Thyroid gland (tissue), 4 donors: ENCODE data around the gene ANO7. TPM values are rescaled to one million over a fixed set of nuclear protein-coding genes. Genes with fewer than 3 reads are reported as not detected.

Experiments
- DNase-seq, 2 donors: peaks; one replicate each; pipeline ENCODE4 v3.0.0-alpha.2; 2019
- H3K27ac ChIP-seq, 3 donors: fragments of 200-600 bp; sonication (generic); 1 replicate in 2 of 3; 2 replicates in 1 of 3; pipeline ENCODE4 v1.5.1; 2016 to 2019; ENCODE audit warnings: mild to moderate bottlenecking in 1 of 3, moderate library complexity in 1 of 3
- H3K27me3 ChIP-seq: fragments of 200-600 bp; sonication (generic); one replicate; pipeline ENCODE4 v1.5.1; 2019
- H3K36me3 ChIP-seq, 2 donors: fragments of 200-600 bp; sonication (generic); one replicate each; pipeline ENCODE4 v1.5.1; 2016 to 2019
- H3K4me1 ChIP-seq, 2 donors: fragments of 200-600 bp; sonication (generic); one replicate each; pipeline ENCODE4 v1.5.1; 2017 to 2019
- H3K4me3 ChIP-seq, 3 donors: fragments of 200-600 bp; sonication (generic); replicated peaks in 1 of 3; 1 replicate in 2 of 3; 2 replicates in 1 of 3; pipeline ENCODE4 v1.5.1; 2016; ENCODE audit warnings: mild to moderate bottlenecking in 1 of 3
- H3K9me3 ChIP-seq: fragments of 200-600 bp; sonication (generic); one replicate; pipeline ENCODE4 v1.5.1; 2017
- POLR2A ChIP-seq, 2 donors: fragments of 450-650 bp; IDR thresholded peaks; one replicate each; pipeline ENCODE4 v1.6.1; 2017; ENCODE audit warnings: antibody characterized with exemption in 2 of 2, mild to moderate bottlenecking in 2 of 2, moderate library complexity in 1 of 2
- WGBS, 2 donors: methylation state at CpG; one replicate each; pipeline ENCODE4 v1.1.5; 2017; 5-methylcytosine and 5-hydroxymethylcytosine counted together
- intact Hi-C: fragments of 100-400 bp; cut with DNase I; formaldehyde crosslinking; loops from one replicate; pipeline ENCODE4 v1.15.1; 2023
- total RNA-seq, 4 donors: library from RNA; depleted of rRNA; stranded (reverse); fragments of >200 nt; gene quantifications; one replicate each; pipeline ENCODE4 v1.2.3, GENCODE V29; 2016
- TF ChIP-seq, protein P1 (sequence below), 6 experiments: fragments of 200-600 bp in 3 of 6; fragments of 450-650 bp in 3 of 6; sonication (generic) in 3 of 6; IDR thresholded peaks; one replicate each; pipeline ENCODE4 v1.5.1; 2016 to 2019; ENCODE audit warnings: antibody characterized with exemption in 6 of 6, mild to moderate bottlenecking in 2 of 6, inconsistent platforms in 1 of 6, moderate library complexity in 1 of 6

ANO7 gene
- total RNA-seq, 4 donors from 2014 or later = 0.94 to 1.8 (median 0.98) TPM; not detected in 1

DNA sequence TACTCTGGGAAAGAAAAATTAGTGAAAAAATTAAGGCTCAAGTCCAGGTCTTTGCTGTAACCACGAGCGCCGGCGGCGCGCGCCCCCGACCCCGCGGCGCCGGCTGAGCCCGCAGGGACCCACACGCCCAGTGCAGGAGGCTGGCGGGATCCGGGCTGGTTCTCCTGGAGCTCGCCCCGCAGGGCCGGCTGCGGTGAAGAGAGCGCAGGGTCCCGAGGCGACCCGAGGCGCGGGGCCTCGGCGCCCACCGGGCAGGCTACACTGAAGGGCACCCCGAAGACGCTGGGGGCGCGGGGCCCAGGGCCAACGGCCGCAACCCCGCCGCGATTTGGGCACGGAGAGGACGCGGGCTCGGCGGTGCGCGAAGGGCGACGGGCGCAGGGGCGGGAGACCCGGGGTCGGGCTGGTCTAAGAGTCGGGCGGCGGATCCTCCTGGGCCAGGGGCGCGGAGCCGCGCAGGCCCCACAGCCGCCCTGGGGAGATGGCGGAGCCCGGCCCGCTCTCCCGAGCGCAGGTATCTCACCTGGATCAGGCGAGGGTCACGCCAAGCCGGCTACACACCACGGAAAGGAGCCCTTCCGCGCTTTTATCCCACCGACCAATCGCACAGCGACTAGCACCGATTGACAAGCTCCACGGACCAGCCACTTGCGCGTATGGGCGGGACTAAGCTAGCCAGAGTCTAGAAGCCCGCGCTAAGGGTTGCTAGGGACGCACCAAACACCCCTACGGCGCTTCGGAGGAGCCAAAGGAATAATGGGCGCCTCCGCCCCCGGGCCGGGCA, 39.4 kb upstream of the ANO7 start, which contains the start of gene PASK:
Gene PASK, minus strand, starts transcription at position 582 of the 784 bp plus-strand sequence. CDS start 6,440 bp downstream, outside the sequence.
- Histone ChIP-seq H3K4me3 (peak within 1 kb of the TSS; percentile 6 to 94 (median 83)), H3K4me1 (peaks cover 8 to 13% of the 10 kb centered on the region in 2 donors), H3K9me3 (no peaks in the 10 kb centered on the region), H3K27ac (peak within 1 kb of the TSS in 1 of 3 donors; percentile 59), H3K36me3 (no peaks in the 10 kb centered on the region), H3K27me3 (no peaks in the 10 kb centered on the region)
- intact Hi-C loops = no loop called here
- TF ChIP-seq POLR2A (IDR thresholded peaks at IDR 0.05) = peak in 1 of 2 donors; percentile 29
- TF ChIP-seq, protein P1, sequence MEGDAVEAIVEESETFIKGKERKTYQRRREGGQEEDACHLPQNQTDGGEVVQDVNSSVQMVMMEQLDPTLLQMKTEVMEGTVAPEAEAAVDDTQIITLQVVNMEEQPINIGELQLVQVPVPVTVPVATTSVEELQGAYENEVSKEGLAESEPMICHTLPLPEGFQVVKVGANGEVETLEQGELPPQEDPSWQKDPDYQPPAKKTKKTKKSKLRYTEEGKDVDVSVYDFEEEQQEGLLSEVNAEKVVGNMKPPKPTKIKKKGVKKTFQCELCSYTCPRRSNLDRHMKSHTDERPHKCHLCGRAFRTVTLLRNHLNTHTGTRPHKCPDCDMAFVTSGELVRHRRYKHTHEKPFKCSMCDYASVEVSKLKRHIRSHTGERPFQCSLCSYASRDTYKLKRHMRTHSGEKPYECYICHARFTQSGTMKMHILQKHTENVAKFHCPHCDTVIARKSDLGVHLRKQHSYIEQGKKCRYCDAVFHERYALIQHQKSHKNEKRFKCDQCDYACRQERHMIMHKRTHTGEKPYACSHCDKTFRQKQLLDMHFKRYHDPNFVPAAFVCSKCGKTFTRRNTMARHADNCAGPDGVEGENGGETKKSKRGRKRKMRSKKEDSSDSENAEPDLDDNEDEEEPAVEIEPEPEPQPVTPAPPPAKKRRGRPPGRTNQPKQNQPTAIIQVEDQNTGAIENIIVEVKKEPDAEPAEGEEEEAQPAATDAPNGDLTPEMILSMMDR (IDR thresholded peaks at IDR 0.05) = no peak
- 0 to 1% methylated on average over 16 to 39 of the region's 88 CpGs for WGBS, 2 donors
- peak; percentile 98 for DNase-seq

DNA sequence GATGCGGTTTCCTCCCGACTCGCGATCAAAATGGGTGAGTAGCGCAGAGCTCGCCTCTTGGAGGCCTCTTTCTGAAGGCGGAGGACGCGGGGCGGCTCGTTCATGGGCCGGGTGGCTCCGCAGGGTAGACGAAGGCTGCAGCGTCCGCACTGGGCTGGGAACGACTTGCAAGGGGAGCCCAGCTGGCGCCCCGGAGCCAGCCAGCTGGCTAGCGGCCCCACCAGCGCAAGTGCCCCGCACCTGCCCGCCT, 38.9 kb upstream of the ANO7 start:
- no peak for DNase-seq
- TF ChIP-seq POLR2A (IDR thresholded peaks at IDR 0.05) = no peak
- TF ChIP-seq, protein P1 (IDR thresholded peaks at IDR 0.05) = no peak
- Histone ChIP-seq H3K9me3 (no peaks in the 10 kb centered on the region), H3K27ac (peak overlapping the region in 1 of 3 donors; percentile 59), H3K27me3 (no peaks in the 10 kb centered on the region), H3K4me1 (peaks cover 8 to 13% of the 10 kb centered on the region in 2 donors), H3K36me3 (no peaks in the 10 kb centered on the region), H3K4me3 (peak overlapping the region; percentile 6 to 94 (median 77))
- WGBS, 2 donors = 2% methylated on average over 11 of the region's 23 CpGs; no CpG with 5 or more reads in 1 of the 2 donors
- intact Hi-C loops = no loop called here

DNA sequence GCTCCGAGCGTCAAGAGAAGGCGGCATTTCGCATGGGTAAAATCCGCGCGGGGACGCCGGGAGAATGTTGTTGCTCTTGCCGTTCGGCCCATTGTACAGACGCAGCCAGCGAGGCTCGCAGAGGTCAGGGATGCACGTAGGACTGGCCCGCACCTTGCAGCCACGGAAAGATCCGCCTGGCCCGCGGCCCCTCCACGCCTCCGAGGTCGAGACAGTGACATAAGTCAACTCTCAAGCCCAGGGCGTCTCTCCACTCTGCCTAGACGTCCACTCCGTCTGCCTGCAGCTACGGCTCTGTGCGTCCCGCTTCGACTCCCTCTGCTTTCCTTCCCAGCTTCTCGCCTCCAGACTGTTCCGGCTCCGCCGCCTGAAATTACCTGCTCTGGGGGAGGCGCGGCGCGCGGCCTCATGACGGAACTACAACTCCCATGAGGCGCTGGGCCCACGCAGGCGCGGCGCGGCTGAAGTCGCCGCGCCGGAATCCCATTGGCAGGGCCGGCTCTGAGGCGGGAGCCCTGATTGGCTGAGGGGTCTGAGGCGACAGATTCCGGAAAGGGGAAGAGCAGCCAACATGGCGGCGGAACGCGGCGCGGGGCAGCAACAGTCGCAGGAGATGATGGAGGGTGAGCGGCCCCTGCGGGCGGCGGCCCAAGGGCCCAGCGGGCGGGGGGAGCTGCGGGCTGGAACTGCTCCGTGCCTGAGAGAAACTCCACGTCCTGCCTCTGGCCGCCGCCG, 38.4 kb upstream of the ANO7 start, which contains the start of gene PPP1R7:
Gene PPP1R7, plus strand, starts transcription at position 543 of the 735 bp plus-strand sequence. Its CDS starts 29 bp downstream, at position 572.
- intact Hi-C loops = loop anchor here (10.0 kb wide), 1 partner anchor 155 kb away; the partner anchor contains the start of gene SNED1
- no peaks in the 10 kb centered on the region for H3K27me3 ChIP-seq
- H3K4me3 ChIP-seq = peak within 1 kb of the TSS; percentile 6 to 94 (median 83)
- DNase-seq = peak; percentile 97
- TF ChIP-seq, protein P1 (IDR thresholded peaks at IDR 0.05) = peak in 2 of 6 experiments; percentile 4 to 18
- peak in 1 of 2 donors; percentile 74 for TF ChIP-seq POLR2A (IDR thresholded peaks at IDR 0.05)
- H3K4me1 ChIP-seq = peaks cover 8 to 13% of the 10 kb centered on the region in 2 donors
- H3K9me3 ChIP-seq = no peaks in the 10 kb centered on the region
- H3K36me3 ChIP-seq = no peaks in the 10 kb centered on the region
- 1% methylated on average over 22 of the region's 73 CpGs; no CpG with 5 or more reads in 1 of the 2 donors for WGBS, 2 donors
- H3K27ac ChIP-seq = peak within 1 kb of the TSS in 2 of 3 donors; percentile 26 to 60

DNA sequence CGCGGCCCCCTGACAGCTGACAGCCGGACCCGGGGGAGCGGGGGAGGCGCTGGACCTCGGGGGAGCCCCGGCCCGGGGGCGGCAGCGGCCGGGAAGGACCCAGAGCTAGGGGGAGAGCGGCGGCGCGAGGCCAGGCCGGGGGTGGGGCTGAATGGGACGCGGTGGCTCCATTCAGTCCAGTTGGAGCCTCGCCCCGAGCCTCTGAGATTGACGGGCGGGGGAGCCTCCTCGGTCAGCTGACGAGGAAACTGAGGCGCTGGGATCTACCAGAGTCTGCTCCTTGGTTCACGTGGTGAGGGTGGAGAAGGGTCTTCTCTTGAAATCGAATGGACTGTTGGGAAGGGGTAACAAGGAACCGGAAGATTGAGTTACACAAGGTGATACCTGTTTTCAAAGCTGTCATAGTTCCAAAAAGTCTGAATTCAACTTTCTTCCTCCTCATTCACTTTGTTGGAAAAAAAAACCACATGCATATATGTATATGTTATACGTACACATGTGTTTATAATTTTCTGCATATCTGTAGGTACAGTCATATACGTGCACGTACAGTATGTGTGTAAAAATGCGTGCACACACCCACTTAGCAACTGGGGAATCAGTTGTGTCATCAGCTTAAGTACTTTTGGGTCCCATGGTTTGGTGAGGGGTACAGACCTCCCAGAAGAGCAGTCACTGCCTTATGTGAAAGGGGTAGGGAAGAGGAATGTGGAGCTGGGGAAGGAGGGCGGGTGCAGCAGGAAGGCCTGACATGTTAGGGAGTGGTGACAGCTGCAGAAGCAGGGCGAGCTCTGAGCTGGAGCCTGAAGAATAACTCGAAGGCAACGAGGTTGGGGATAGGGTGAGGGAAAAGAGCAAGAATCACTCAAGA, 37.6 kb upstream of the ANO7 start:
- H3K36me3 ChIP-seq = no peaks in the 10 kb centered on the region
- no peak for TF ChIP-seq POLR2A (IDR thresholded peaks at IDR 0.05)
- TF ChIP-seq, protein P1 (IDR thresholded peaks at IDR 0.05) = no peak
- peaks cover 8 to 13% of the 10 kb centered on the region in 2 donors for H3K4me1 ChIP-seq
- no peaks in the 10 kb centered on the region for H3K9me3 ChIP-seq
- H3K27ac ChIP-seq = peak overlapping the region in 2 of 3 donors; percentile 26 to 60
- DNase-seq = peak in 1 of 2 donors; percentile 60
- H3K4me3 ChIP-seq = peak overlapping the region; percentile 6 to 94 (median 37)
- intact Hi-C loops = loop anchor here (10.0 kb wide), 1 partner anchor 156 kb away; the partner anchor contains the start of gene SNED1
- WGBS, 2 donors = 18 to 21% methylated on average over 18 to 25 of the region's 37 CpGs
- no peaks in the 10 kb centered on the region for H3K27me3 ChIP-seq
